ENCODE measurements around the gene ARHGEF16.
A peak's percentile ranks its signal among the peaks of the same experiment; 100 is the strongest.

ARHGEF16 gene

GRCh38 chr1:3525551-3526482, 71.4 kb downstream of the ARHGEF16 start:
- Histone ChIP-seq H3K9ac (ENCODE audit: low read length) (no peak overlapping the region), H3K4me3 (ENCODE audit: low read length) (no peak overlapping the region), H3K9me3 (ENCODE audit: control insufficient read depth, low read length) (no peaks in the 10 kb centered on the region), H3K4me1 (ENCODE audit: control insufficient read depth, insufficient read depth, low read length) (peaks cover 21% of the 10 kb centered on the region), H3K27me3 (ENCODE audit: control insufficient read depth, insufficient read depth, low read length) (peaks cover 14% of the 10 kb centered on the region), H3K36me3 (ENCODE audit: control insufficient read depth, insufficient read depth, low read length) (no peaks in the 10 kb centered on the region)

GRCh38 chr1:3527774-3528173, 73.3 kb downstream of the ARHGEF16 start:
- no peak overlapping the region for H3K4me3 ChIP-seq (ENCODE audit: low read length)
- H3K4me1 ChIP-seq (ENCODE audit: control insufficient read depth, insufficient read depth, low read length) = peaks cover 21% of the 10 kb centered on the region
- no peaks in the 10 kb centered on the region for H3K36me3 ChIP-seq (ENCODE audit: control insufficient read depth, insufficient read depth, low read length)
- H3K9me3 ChIP-seq (ENCODE audit: control insufficient read depth, low read length) = no peaks in the 10 kb centered on the region
- peaks cover 14% of the 10 kb centered on the region for H3K27me3 ChIP-seq (ENCODE audit: control insufficient read depth, insufficient read depth, low read length)
- H3K9ac ChIP-seq (ENCODE audit: low read length) = no peak overlapping the region

- H3K27me3 ChIP-seq (ENCODE audit: control insufficient read depth, insufficient read depth, low read length) = peaks cover 14% of the 10 kb centered on the region
- H3K4me1 ChIP-seq (ENCODE audit: control insufficient read depth, insufficient read depth, low read length) = peaks cover 21% of the 10 kb centered on the region
- no peaks in the 10 kb centered on the region for H3K9me3 ChIP-seq (ENCODE audit: control insufficient read depth, low read length)
- H3K4me3 ChIP-seq (ENCODE audit: low read length) = no peak overlapping the region
- H3K9ac ChIP-seq (ENCODE audit: low read length) = no peak overlapping the region
- no peaks in the 10 kb centered on the region for H3K36me3 ChIP-seq (ENCODE audit: control insufficient read depth, insufficient read depth, low read length)
Observed at GRCh38 chr1:3529099-3529729, 74.7 kb downstream of the ARHGEF16 start.

- H3K27me3 ChIP-seq (ENCODE audit: control insufficient read depth, insufficient read depth, low read length) = peaks cover 14% of the 10 kb centered on the region
- H3K9me3 ChIP-seq (ENCODE audit: control insufficient read depth, low read length) = no peaks in the 10 kb centered on the region
- no peaks in the 10 kb centered on the region for H3K36me3 ChIP-seq (ENCODE audit: control insufficient read depth, insufficient read depth, low read length)
- H3K9ac ChIP-seq (ENCODE audit: low read length) = peak overlapping the region; percentile 66
- H3K4me3 ChIP-seq (ENCODE audit: low read length) = no peak overlapping the region
- peaks cover 21% of the 10 kb centered on the region for H3K4me1 ChIP-seq (ENCODE audit: control insufficient read depth, insufficient read depth, low read length)
Observed at GRCh38 chr1:3530086-3530925, 75.8 kb downstream of the ARHGEF16 start.

Data from mucosa of stomach (tissue), 1 donor.